Calu3 (cell line): ENCODE measurements around the gene SSNA1. TPM values are rescaled to one million over a fixed set of nuclear protein-coding genes. Genes with fewer than 3 reads are reported as not detected.

Source experiments
- Bru-seq: library from RNA; stranded (reverse); fragments of 400-500 nt; gene quantifications from one replicate; lab custom pipeline; 2021; lab: Mats Ljungman, UMichigan
- BruChase-seq, 2 experiments: library from RNA; stranded (reverse); fragments of 400-500 nt; gene quantifications; one replicate each; lab custom pipeline; 2021; lab: Mats Ljungman, UMichigan
- BruUV-seq: library from RNA; stranded (reverse); fragments of 400-500 nt; replicated peaks from 2 replicates; lab custom pipeline; 2021; lab: Mats Ljungman, UMichigan
- CTCF ChIA-PET: fragments of 300-600 bp; sonication (Branson Sonifier 250); formaldehyde crosslinking; loops from one replicate; lab custom pipeline; 2022; ENCODE audit warnings: antibody characterized with exemption; lab: Charles Lee
- DNase-seq: peaks from one replicate; pipeline ENCODE4 v3.0.0; 2022
- H3K27ac Mint-ChIP-seq: one replicate; pipeline ENCODE4 v1.8.0; 2022; ENCODE audit warnings: mixed read lengths; ENCODE audit not compliant: unreplicated experiment
- H3K27me3 Mint-ChIP-seq: one replicate; pipeline ENCODE4 v1.8.0; 2022; ENCODE audit warnings: mixed read lengths; ENCODE audit not compliant: unreplicated experiment
- H3K36me3 Mint-ChIP-seq: one replicate; pipeline ENCODE4 v1.8.0; 2022; ENCODE audit warnings: mild to moderate bottlenecking, moderate library complexity, mixed read lengths; ENCODE audit not compliant: insufficient read depth, unreplicated experiment
- H3K4me1 Mint-ChIP-seq: one replicate; pipeline ENCODE4 v1.8.0; 2022; ENCODE audit warnings: mild to moderate bottlenecking, low read depth, mixed read lengths; ENCODE audit not compliant: unreplicated experiment
- H3K4me3 Mint-ChIP-seq: one replicate; pipeline ENCODE4 v1.8.0; 2022; ENCODE audit warnings: mild to moderate bottlenecking, low read depth, moderate library complexity, mixed read lengths; ENCODE audit not compliant: unreplicated experiment
- H3K9me3 Mint-ChIP-seq: one replicate; pipeline ENCODE4 v1.8.0; 2022; ENCODE audit warnings: low read depth, mixed read lengths; ENCODE audit not compliant: unreplicated experiment
- intact Hi-C: fragments of 100-400 bp; cut with micrococcal nuclease; formaldehyde crosslinking; loops from one replicate; pipeline ENCODE4 v1.10.0; 2022; ENCODE audit not compliant: unreplicated experiment
- long read RNA-seq: library from polyadenylated mRNA; stranded (forward); transcript quantifications from one replicate; pipeline ENCODE4 v2.0.0, GENCODE V29; 2022
- total RNA-seq: library from RNA; stranded (reverse); gene quantifications from 2 replicates; pipeline ENCODE4 v1.2.3, GENCODE V29; 2022
- TF ChIP-seq, protein P1 (sequence below): fragments of 200-600 bp; IDR thresholded peaks from one replicate; pipeline ENCODE4 v1.8.0; 2022; ENCODE audit warnings: antibody characterized with exemption; ENCODE audit not compliant: unreplicated experiment

Gene SSNA1, protein sequence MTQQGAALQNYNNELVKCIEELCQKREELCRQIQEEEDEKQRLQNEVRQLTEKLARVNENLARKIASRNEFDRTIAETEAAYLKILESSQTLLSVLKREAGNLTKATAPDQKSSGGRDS
- total RNA-seq: 41.9 and 44.1 TPM in 2 replicates
- Bru-seq, nascent RNA: percentile 54 among the genes with signal in this experiment
- BruChase-seq, experiment 1, labeled RNA remaining after a 6-hour chase: percentile 85 among the genes with signal in this experiment
- BruChase-seq, experiment 2, labeled RNA remaining after a 2-hour chase: percentile 75 among the genes with signal in this experiment
- long read RNA-seq, transcript SSNA1-202 (2 exons, 1,170 nt): major isoform, 65 of 192 reads
- long read RNA-seq, transcript SSNA1-201 (3 exons, 896 nt): minor isoform, 49 of 192 reads
- long read RNA-seq, partial matches to known transcripts: 0 of 192 reads
- long read RNA-seq, other reads (novel, unspliced or antisense): 75 of 192 reads

DNA sequence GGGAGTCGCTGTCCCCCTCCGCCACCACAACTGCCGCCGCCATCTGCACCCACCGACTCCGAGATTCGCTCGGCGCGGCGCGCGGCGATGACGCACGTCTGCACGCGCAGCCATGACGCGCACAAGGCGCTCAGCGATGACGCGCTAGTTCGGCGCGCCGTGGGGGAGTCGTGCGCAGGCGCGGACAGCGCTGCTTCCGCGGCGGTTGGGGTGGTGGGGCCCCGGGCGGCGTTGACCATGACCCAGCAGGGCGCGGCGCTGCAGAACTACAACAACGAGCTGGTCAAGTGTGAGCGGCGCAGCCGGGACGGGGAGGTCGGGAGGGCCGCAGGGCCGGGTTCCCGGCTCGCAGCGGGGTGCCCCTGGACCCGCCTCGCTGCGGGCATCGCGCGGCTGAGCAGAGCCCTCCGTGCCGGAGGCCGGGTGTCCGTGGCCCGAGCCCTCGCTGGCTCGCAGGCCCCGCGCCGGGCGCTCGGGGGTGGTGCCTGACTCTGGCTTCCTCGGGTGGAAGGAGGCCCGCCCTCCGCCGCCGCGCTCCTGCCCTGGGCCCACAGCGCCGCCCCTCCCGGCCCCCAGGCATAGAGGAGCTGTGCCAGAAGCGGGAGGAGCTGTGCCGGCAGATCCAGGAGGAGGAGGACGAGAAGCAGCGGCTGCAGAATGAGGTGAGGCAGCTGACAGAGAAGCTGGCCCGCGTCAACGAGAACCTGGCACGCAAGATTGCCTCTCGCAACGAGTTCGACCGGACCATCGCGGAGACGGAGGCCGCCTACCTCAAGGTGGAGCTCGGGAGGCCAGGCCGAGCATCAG is at the start of gene SSNA1, which contains the start of gene ANAPC2:
Gene SSNA1 (plus strand): TSS at position 187 of the 807 bp plus-strand sequence. CDS start 51 bp downstream, at position 238.
Gene ANAPC2 (minus strand): TSS at position 71 of the 807 bp plus-strand sequence. CDS start 28 bp downstream, at position 43.
- Mint-ChIP-seq H3K4me3 (peak within 1 kb of the TSS; percentile 98), H3K9me3 (no peaks in the 10 kb centered on the region), H3K27me3 (no peaks in the 10 kb centered on the region), H3K36me3 (peaks cover 54% of the 10 kb centered on the region), H3K27ac (peak within 1 kb of the TSS; percentile 91), H3K4me1 (peaks cover 10% of the 10 kb centered on the region)
- no TSS peak for BruUV-seq
- CTCF ChIA-PET: interaction anchor here (0.5 to 1.9 kb wide), 8 partner anchors 10 to 122 kb away, joined by 3 to 11 read pairs (median 5); partner anchors contain the start of gene RNF224
- DNase-seq: peak; percentile 92
- TF ChIP-seq, protein P1, sequence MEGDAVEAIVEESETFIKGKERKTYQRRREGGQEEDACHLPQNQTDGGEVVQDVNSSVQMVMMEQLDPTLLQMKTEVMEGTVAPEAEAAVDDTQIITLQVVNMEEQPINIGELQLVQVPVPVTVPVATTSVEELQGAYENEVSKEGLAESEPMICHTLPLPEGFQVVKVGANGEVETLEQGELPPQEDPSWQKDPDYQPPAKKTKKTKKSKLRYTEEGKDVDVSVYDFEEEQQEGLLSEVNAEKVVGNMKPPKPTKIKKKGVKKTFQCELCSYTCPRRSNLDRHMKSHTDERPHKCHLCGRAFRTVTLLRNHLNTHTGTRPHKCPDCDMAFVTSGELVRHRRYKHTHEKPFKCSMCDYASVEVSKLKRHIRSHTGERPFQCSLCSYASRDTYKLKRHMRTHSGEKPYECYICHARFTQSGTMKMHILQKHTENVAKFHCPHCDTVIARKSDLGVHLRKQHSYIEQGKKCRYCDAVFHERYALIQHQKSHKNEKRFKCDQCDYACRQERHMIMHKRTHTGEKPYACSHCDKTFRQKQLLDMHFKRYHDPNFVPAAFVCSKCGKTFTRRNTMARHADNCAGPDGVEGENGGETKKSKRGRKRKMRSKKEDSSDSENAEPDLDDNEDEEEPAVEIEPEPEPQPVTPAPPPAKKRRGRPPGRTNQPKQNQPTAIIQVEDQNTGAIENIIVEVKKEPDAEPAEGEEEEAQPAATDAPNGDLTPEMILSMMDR: no peak
- intact Hi-C loops: no loop called here

- TF ChIP-seq, protein P1: no peak
- H3K4me3 Mint-ChIP-seq: no peak within 1 kb of the TSS
- CTCF ChIA-PET: no interaction called here
- no peaks in the 10 kb centered on the region for H3K9me3 Mint-ChIP-seq
- H3K27me3 Mint-ChIP-seq: peaks cover 70% of the 10 kb centered on the region
- H3K36me3 Mint-ChIP-seq: no peaks in the 10 kb centered on the region
- intact Hi-C loops: no loop called here
- no peak for DNase-seq
- BruUV-seq: no TSS peak
- H3K27ac Mint-ChIP-seq: no peak within 1 kb of the TSS
- no peaks in the 10 kb centered on the region for H3K4me1 Mint-ChIP-seq
Observed at GRCh38 chr9:137138722-137139467, 49.6 kb upstream of the SSNA1 start, which contains the start of gene GRIN1. Gene GRIN1, plus strand, starts transcription at chr9:137139154. Its CDS starts 333 bp downstream, at chr9:137139487.

DNA sequence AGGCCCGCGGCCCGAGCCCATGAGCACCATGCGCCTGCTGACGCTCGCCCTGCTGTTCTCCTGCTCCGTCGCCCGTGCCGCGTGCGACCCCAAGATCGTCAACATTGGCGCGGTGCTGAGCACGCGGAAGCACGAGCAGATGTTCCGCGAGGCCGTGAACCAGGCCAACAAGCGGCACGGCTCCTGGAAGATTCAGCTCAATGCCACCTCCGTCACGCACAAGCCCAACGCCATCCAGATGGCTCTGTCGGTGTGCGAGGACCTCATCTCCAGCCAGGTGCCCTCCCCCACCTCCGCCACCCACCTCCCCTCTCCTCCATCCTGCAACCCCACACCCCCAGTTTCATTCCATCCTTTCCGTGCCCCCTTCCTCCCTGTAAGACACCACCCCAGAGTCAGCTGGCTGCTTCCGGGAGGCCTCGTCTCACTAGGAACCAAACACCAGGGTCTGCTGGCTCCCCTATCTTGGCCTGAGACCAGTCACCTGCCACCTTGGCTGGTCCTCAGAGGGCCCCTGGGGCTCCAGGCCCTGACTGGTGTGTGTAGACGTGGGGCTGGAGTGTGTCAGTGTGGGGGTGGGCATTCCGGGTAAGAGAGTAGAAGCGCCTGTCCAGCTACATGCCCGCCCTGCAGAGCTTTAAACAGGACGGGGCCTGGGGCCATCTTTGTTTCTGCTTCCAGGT is 48.9 kb upstream of the SSNA1 start:
- H3K27ac Mint-ChIP-seq: no peak overlapping the region
- no TSS peak for BruUV-seq
- no peak for DNase-seq
- intact Hi-C loops: no loop called here
- no peak overlapping the region for H3K4me3 Mint-ChIP-seq
- peaks cover 75% of the 10 kb centered on the region for H3K27me3 Mint-ChIP-seq
- H3K36me3 Mint-ChIP-seq: no peaks in the 10 kb centered on the region
- CTCF ChIA-PET: no interaction called here
- H3K9me3 Mint-ChIP-seq: no peaks in the 10 kb centered on the region
- TF ChIP-seq, protein P1: no peak
- no peaks in the 10 kb centered on the region for H3K4me1 Mint-ChIP-seq
